IgD-negative memory B cell (primary cell): Measurements from ENCODE around the gene CPT1B. TPM values are rescaled to one million over a fixed set of nuclear protein-coding genes. Genes with fewer than 3 reads are reported as not detected.
"Not testable (repeated sequence)": the region's sequence is repeated elsewhere in the genome, so short reads cannot be mapped to it uniquely, and the experiment has no call there.

Source experiments
- H3K27ac Mint-ChIP-seq, 3 donors: one replicate each; pipeline ENCODE4 v1.8.0; 2020 to 2022; ENCODE audit warnings: mild to moderate bottlenecking in 3 of 3, mixed read lengths in 3 of 3, moderate library complexity in 1 of 3
- H3K27me3 Mint-ChIP-seq: one replicate; pipeline ENCODE4 v1.8.0; 2021; ENCODE audit warnings: mixed read lengths
- H3K36me3 Mint-ChIP-seq: one replicate; pipeline ENCODE4 v1.8.0; 2020; ENCODE audit warnings: mild to moderate bottlenecking, mixed read lengths
- H3K4me1 Mint-ChIP-seq, 3 donors: one replicate each; pipeline ENCODE4 v1.8.0; 2020 to 2022; ENCODE audit warnings: mixed read lengths in 3 of 3, mild to moderate bottlenecking in 1 of 3
- H3K4me3 Mint-ChIP-seq, 4 donors: one replicate each; pipeline ENCODE4 v1.8.0; 2020 to 2022; ENCODE audit warnings: mild to moderate bottlenecking in 4 of 4, mixed read lengths in 4 of 4, moderate library complexity in 3 of 4
- H3K9me3 Mint-ChIP-seq, 3 donors: one replicate each; pipeline ENCODE4 v1.8.0; 2020 to 2021; ENCODE audit warnings: mixed read lengths in 3 of 3, mild to moderate bottlenecking in 1 of 3
- polyA plus RNA-seq: library from polyadenylated mRNA; unstranded; fragments of 300-500 nt; fragmentation: Illumina TruSeq; gene quantifications from one replicate; pipeline ENCODE4 v1.2.3, GENCODE V29; 2021

CPT1B gene
- polyA plus RNA-seq, 1 donor from 2014 or later = 1.6 TPM

GRCh38 chr22:50613291-50613981 lies 35.2 kb upstream of the CPT1B start:
- Mint-ChIP-seq H3K27ac (no peak overlapping the region), H3K36me3 (peaks cover 1% of the 10 kb centered on the region), H3K9me3 (peaks cover 0 to 2% (median 0%) of the 10 kb centered on the region in 3 donors), H3K4me3 (no peak overlapping the region), H3K4me1 (peaks cover 0 to 5% (median 1%) of the 10 kb centered on the region in 3 donors), H3K27me3 (peaks cover 18% of the 10 kb centered on the region)

DNA sequence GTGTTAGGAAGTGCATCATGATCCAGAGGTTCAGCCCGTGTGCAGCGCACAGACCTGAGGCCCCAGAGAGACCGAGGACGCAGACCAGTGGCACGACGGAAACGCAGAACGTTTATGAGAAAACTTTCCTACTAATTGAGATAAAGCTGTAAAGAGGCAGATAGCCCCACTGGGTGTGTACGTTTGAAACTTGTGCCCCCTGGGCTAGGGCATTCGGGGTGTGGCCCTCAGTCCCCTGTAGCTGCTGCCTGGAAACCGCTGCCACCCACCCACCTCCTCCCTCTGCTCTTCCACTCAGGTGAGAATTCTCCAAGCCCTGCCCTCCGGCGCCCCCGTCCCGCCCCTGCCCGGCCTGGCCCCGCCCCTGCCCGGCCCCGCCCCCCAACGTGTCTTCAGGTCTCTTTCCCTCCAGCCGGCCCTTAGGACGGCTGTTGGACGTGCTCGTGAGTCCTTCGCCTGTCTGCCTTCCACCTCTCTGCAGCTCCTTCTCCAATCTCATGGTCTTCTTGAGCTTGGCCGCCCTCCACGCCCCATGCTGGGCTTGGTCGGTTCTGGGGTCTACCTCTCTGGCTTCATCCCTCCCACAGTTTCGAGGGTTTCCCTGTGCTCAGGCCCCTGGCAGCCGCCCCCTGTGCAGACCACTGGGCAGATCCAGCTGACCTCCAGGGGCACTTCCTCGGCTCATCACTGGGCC lies 34.4 kb upstream of the CPT1B start:
- Mint-ChIP-seq H3K27ac (peak overlapping the region in 1 of 3 donors; percentile 11), H3K9me3 (peaks cover 0 to 2% (median 0%) of the 10 kb centered on the region in 3 donors), H3K36me3 (peaks cover 1% of the 10 kb centered on the region), H3K27me3 (peaks cover 21% of the 10 kb centered on the region), H3K4me3 (no peak overlapping the region), H3K4me1 (peaks cover 0 to 5% (median 1%) of the 10 kb centered on the region in 3 donors)

DNA sequence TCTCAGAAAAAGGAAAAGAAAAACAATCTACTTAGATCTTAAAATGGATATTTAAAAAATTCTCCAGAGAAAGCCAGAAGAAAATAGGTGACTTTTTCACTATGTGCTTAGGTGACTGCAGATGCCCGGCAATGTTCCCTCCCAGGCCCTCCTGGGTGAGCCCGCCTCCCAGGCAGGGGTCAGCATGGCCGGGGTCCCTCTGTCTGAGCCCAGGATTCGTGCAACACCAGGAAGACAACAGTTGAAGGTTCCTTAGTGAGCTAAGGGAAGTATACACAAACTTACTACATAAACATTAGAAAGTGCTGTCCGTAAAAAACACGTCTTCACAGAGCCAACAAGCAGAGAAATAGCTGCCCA lies 33.9 kb upstream of the CPT1B start:
- peaks cover 1 to 5% (median 2%) of the 10 kb centered on the region in 3 donors for H3K4me1 Mint-ChIP-seq
- peaks cover 0 to 2% (median 0%) of the 10 kb centered on the region in 3 donors for H3K9me3 Mint-ChIP-seq
- H3K27ac Mint-ChIP-seq = peak overlapping the region in 1 of 3 donors; percentile 11
- peaks cover 26% of the 10 kb centered on the region for H3K27me3 Mint-ChIP-seq
- H3K4me3 Mint-ChIP-seq = no peak overlapping the region
- peaks cover 1% of the 10 kb centered on the region for H3K36me3 Mint-ChIP-seq

DNA sequence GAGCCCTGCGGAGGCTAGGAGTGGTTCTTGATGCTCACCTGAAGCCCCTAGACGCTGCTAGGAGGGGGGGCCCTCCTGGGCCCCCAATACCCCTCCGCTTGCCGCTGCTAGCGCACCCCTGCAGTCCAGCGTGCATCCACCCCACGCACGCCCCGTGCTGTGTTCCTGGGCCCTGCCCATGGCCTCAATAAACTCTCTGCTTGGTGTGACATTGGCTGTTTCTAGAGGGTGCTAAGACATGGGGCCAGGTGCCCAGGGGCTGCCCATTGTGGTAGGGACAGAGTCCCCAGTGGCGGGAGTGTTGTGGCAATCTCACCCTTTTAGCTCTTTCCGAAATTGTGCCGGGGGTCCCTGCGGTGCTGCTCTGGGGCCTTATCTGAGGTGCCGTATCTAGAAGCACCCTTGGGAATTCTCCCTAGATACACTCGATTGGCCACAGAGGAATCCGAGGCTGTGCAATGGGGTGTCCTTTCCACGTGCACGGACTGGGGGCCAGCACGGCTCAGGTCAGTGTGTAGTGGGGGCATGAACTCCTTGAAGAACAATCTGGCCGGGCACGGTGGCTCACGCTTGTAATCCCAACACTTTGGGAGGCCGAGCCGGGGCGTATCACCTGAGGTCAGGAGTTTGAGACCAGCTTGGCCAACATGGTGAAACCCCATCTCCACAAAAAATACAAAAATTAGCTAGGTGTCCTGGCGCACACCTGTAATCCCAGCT lies 33.3 kb upstream of the CPT1B start:
- Mint-ChIP-seq H3K36me3 (peaks cover 1% of the 10 kb centered on the region), H3K9me3 (peaks cover 0 to 2% (median 0%) of the 10 kb centered on the region in 3 donors), H3K4me3 (no peak overlapping the region), H3K27me3 (peaks cover 27% of the 10 kb centered on the region), H3K27ac (no peak overlapping the region), H3K4me1 (peaks cover 1 to 5% (median 2%) of the 10 kb centered on the region in 3 donors)

- peaks cover 34% of the 10 kb centered on the region for H3K27me3 Mint-ChIP-seq
- H3K9me3 Mint-ChIP-seq = peaks cover 0 to 2% (median 0%) of the 10 kb centered on the region in 3 donors
These were observed 32.4 kb upstream of the CPT1B start for GRCh38 chr22:50610581-50610980.

DNA sequence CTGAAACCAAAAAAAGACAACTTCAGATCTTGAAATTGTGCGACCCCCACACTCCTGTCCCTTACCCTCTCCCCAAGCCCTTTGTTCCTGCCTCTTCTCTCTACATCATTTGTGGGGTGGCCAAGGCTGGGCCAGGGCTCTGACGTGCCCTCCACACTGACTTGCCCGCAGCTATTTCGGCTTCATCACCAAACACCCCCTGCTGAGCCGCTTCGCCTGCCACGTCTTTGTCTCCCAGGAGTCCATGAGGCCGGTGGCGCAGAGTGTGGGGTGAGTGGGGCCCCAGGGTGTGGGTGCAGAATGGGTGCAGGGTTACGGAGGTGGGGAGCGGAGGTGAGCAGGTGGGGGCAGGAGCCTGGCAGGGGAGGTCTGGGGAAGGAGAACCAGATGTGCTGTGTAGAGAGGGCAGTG lies 31.8 kb upstream of the CPT1B start:
- Mint-ChIP-seq H3K4me1 (peaks cover 1 to 5% (median 2%) of the 10 kb centered on the region in 3 donors), H3K27ac (no peak overlapping the region), H3K9me3 (peaks cover 0 to 2% (median 0%) of the 10 kb centered on the region in 3 donors), H3K36me3 (peaks cover 1% of the 10 kb centered on the region), H3K27me3 (peaks cover 38% of the 10 kb centered on the region), H3K4me3 (no peak overlapping the region)

More at GRCh38 chr22:50610581-50610980, 32.4 kb upstream of the CPT1B start:
- peaks cover 1 to 5% (median 2%) of the 10 kb centered on the region in 3 donors for H3K4me1 Mint-ChIP-seq
- peaks cover 1% of the 10 kb centered on the region for H3K36me3 Mint-ChIP-seq
- no peak overlapping the region for H3K4me3 Mint-ChIP-seq
- H3K27ac Mint-ChIP-seq = no peak overlapping the region

DNA sequence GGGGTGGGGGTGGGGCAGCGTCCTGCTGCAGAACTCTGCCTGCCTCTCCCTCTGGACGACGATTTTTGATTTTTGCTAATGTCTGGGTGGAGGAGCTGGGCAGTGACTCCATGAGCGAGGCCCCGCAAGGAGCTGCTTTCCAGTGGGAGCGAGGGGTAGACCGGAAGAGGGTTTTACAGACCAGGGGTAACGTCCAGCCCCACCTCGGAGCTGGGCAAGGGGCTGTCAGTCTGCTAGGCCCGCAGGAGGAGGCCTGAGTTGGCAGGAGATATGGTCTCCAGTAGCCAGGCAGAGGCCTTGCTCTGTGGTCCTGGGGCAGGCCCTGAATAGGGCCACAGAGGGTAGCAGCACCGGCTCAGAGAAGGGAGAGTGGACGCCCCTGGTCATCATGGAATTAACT lies 31.4 kb upstream of the CPT1B start:
- H3K27ac Mint-ChIP-seq = no peak overlapping the region
- peaks cover 1% of the 10 kb centered on the region for H3K36me3 Mint-ChIP-seq
- H3K4me3 Mint-ChIP-seq = no peak overlapping the region
- peaks cover 1 to 5% (median 2%) of the 10 kb centered on the region in 3 donors for H3K4me1 Mint-ChIP-seq
- peaks cover 41% of the 10 kb centered on the region for H3K27me3 Mint-ChIP-seq
- peaks cover 0 to 2% (median 0%) of the 10 kb centered on the region in 3 donors for H3K9me3 Mint-ChIP-seq

DNA sequence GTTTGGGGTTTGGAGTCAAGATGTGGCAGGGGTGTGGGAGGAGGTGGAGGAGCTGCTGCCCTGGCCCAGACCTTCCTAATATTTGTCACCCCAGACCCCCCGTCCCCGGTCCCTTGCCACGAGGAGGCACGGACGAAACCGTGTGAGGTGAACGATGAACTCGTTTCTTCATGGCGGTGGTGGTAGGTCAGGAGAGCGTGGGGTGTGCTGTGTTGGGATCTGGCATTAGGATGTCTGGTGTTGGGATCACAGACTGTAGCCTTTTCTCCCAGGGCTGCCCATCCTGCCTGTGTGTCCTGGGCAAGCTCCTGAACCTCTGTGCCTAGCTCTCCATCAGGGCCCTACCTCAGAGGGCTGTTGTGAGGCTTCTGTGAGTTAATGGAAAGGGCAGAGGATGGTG lies 30.8 kb upstream of the CPT1B start:
- H3K27me3 Mint-ChIP-seq = peaks cover 41% of the 10 kb centered on the region
- no peaks in the 10 kb centered on the region for H3K36me3 Mint-ChIP-seq
- no peak overlapping the region for H3K27ac Mint-ChIP-seq
- no peak overlapping the region for H3K4me3 Mint-ChIP-seq
- peaks cover 1 to 5% (median 2%) of the 10 kb centered on the region in 3 donors for H3K4me1 Mint-ChIP-seq
- peaks cover 0 to 2% (median 0%) of the 10 kb centered on the region in 3 donors for H3K9me3 Mint-ChIP-seq

DNA sequence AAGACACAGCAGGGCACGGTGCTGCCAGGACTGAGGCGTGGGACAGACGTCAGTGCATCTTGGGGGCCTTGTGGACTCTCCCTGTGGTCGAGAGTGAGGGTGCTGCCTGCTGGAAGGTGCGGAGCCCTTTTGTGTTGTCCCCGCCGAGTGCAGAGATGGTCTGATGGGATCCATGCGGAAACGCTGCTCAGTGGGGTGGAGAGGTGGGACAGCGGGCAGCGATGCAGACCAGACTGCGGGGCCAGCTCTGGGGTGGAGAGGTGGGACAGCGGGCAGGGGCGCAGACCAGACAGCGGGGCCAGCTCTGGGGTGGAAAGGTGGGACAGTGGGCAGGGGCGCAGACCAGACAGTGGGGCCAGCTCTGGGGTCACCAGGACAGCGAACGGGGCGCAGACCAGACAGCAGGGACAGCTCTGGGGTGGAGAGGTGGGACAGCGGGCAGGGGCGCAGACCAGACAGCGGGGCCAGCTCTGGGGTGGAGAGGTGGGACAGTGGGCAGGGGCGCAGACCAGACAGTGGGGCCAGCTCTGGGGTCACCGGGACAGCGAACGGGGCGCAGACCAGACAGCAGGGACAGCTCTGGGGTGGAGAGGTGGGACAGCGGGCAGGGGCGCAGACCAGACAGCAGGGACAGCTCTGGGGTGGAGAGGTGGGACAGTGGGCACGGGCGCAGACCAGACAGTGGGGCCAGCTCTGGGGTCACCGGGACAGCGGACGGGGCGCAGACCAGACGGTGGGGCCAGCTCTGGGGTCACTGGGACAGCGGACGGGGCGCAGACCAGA lies 30.0 kb upstream of the CPT1B start:
- H3K9me3 Mint-ChIP-seq, H3K4me1 Mint-ChIP-seq, H3K4me3 Mint-ChIP-seq, H3K27ac Mint-ChIP-seq, H3K36me3 Mint-ChIP-seq: not testable (repeated sequence)
- peaks cover 43% of the 10 kb centered on the region for H3K27me3 Mint-ChIP-seq

- no peaks in the 10 kb centered on the region for H3K36me3 Mint-ChIP-seq
- peak overlapping the region in 1 of 4 donors; percentile 40 for H3K4me3 Mint-ChIP-seq
- H3K27me3 Mint-ChIP-seq = peaks cover 45% of the 10 kb centered on the region
- no peak overlapping the region for H3K27ac Mint-ChIP-seq
- peaks cover 0 to 2% (median 0%) of the 10 kb centered on the region in 3 donors for H3K9me3 Mint-ChIP-seq
- H3K4me1 Mint-ChIP-seq = peaks cover 1 to 5% (median 2%) of the 10 kb centered on the region in 3 donors
These were observed 29.4 kb upstream of the CPT1B start for GRCh38 chr22:50607659-50608020.

GRCh38 chr22:50606946-50607658 lies 28.9 kb upstream of the CPT1B start:
- Mint-ChIP-seq H3K4me1 (peaks cover 2 to 7% (median 3%) of the 10 kb centered on the region in 3 donors), H3K9me3 (no peaks in the 10 kb centered on the region), H3K27me3 (peaks cover 47% of the 10 kb centered on the region), H3K36me3 (no peaks in the 10 kb centered on the region), H3K27ac (no peak overlapping the region), H3K4me3 (peak overlapping the region in 1 of 4 donors; percentile 40)

DNA sequence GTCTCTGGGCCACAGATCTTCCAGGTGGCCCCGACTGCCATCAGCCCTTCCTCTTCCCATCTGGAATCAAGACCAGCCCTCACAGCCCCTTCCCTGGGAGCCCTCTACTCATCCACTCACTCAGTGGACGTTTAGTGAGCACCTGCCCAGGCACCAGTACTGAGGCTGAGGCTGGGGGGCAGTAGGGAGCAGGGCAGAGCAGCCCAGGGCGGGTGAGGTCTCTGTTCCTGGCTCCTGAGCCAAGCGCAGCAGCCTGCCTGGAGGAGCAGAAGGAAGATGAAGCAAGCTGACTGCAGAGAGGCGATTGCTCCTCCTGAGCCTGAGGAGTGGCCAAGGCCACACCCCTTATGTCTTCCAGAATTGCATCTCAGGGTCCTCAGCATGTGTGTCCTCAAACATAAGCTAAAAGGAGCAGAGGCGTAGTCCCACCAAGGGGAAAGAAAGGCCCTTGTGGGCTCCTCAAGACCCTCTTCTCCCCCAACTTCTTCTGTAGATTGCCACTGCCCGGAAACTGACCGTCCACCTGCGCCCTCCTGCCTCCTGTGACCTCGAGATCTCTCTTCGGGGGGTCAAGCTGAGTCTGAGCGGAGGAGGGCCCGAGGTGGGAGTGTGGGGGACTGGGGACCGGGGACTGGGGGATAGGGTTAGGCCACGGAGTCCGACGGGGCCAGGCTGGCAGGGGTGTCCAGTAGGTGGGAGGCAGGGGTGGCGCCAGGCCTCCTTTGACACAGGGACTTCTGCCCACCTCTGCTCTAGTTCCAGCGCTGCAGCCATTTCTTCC lies 28.1 kb upstream of the CPT1B start:
- Mint-ChIP-seq H3K4me3 (no peak overlapping the region), H3K36me3 (no peaks in the 10 kb centered on the region), H3K4me1 (peaks cover 4 to 10% (median 4%) of the 10 kb centered on the region in 3 donors)

GRCh38 chr22:50605613-50606074 lies 27.4 kb upstream of the CPT1B start:
- H3K4me1 Mint-ChIP-seq = peaks cover 4 to 10% (median 4%) of the 10 kb centered on the region in 3 donors
- H3K4me3 Mint-ChIP-seq = no peak overlapping the region
- H3K36me3 Mint-ChIP-seq = no peaks in the 10 kb centered on the region
- H3K9me3 Mint-ChIP-seq = no peaks in the 10 kb centered on the region
- H3K27me3 Mint-ChIP-seq = peaks cover 54% of the 10 kb centered on the region
- no peak overlapping the region for H3K27ac Mint-ChIP-seq

More for the DNA sequence above, 28.1 kb upstream of the CPT1B start:
- H3K27ac Mint-ChIP-seq = no peak overlapping the region
- no peaks in the 10 kb centered on the region for H3K9me3 Mint-ChIP-seq
- peaks cover 54% of the 10 kb centered on the region for H3K27me3 Mint-ChIP-seq
